ENCODE measurements around the gene GRPEL1. TPM values are rescaled to one million over a fixed set of nuclear protein-coding genes. Genes with fewer than 3 reads are reported as not detected.

Gene GRPEL1
- total and polyA plus RNA-seq, 2 of the 8 experiments (the other 6 are each of a cell fraction or from before 2014, with no cell fraction given), result 13.5 to 39.9 TPM

DNA sequence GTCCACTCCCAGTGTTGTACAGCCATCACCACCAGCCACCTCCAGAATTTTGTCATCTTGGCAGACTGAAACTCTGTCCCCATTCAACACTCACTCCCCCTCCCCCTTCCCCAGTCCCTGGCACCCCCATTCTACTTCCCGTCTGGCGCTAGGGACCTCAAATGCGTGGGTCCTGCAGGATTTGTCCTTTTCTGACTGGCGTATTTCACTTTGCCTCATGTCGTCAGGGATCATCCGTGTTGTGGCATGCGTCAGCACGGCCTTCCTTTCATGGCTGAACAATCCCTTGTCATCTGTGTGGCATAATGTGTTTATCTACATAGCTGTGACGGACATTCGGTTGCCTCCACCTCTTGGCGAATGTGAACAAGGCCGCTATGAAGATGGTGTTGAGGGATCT, 19.2 kb downstream of the GRPEL1 start:
- H3K4me1 ChIP-seq (replicated peaks in 1 of 4; ENCODE audit: control insufficient read depth in 3 of 4, insufficient read depth in 4 of 4, low read length in 3 of 4), result peaks cover 0 to 13% (median 2%) of the 10 kb centered on the region in 4 experiments; a peak in 5 of 7 replicates
- no peak overlapping the region for H2BK12ac ChIP-seq (ENCODE audit: low read depth, low read length)
- peaks cover 0 to 10% (median 4%) of the 10 kb centered on the region in 4 experiments; a peak in 4 of 7 replicates for H3K27me3 ChIP-seq (replicated peaks in 1 of 4; ENCODE audit: control insufficient read depth in 3 of 4, extremely low read depth in 1 of 4, insufficient read depth in 3 of 4, low read length in 3 of 4)
- H4K91ac ChIP-seq (replicated peaks; ENCODE audit: insufficient read length, low read length), result no peak overlapping the region
- H3K4ac ChIP-seq (replicated peaks; ENCODE audit: insufficient read length, low read depth, low read length), result no peak overlapping the region
- H4K20me1 ChIP-seq (replicated peaks in 1 of 2; ENCODE audit: control insufficient read depth in 1 of 2, insufficient read depth in 2 of 2, low read length in 2 of 2), result peaks cover 7 to 34% of the 10 kb centered on the region in 2 experiments
- no peak overlapping the region for H4K8ac ChIP-seq (ENCODE audit: extremely low read depth, insufficient read depth, low read length)
- no peak overlapping the region for H3K56ac ChIP-seq (replicated peaks; ENCODE audit: insufficient read length, low read depth, low read length)
- H3K27ac ChIP-seq (ENCODE audit: low read depth, low read length), result no peak overlapping the region
- no peak overlapping the region for H2BK15ac ChIP-seq (ENCODE audit: low read length)
- H2AK5ac ChIP-seq (ENCODE audit: low read depth, low read length), result no peak overlapping the region
- H3K9me3 ChIP-seq (ENCODE audit: insufficient read depth in 2 of 2, low read depth in 1 of 2, low read length in 1 of 2), result no peaks in the 10 kb centered on the region
- no peak overlapping the region; the same call in 1 of the 2 replicates for H2BK5ac ChIP-seq (ENCODE audit: low read depth, low read length)
- no peaks in the 10 kb centered on the region for H3K36me3 ChIP-seq (ENCODE audit: control insufficient read depth in 2 of 4, insufficient read depth in 4 of 4, low read length in 3 of 4)
- H2BK120ac ChIP-seq (replicated peaks; ENCODE audit: low read depth, low read length), result no peak overlapping the region
- H3K23me2 ChIP-seq (ENCODE audit: low read depth, low read length), result peaks cover 6% of the 10 kb centered on the region; the same call in 1 of the 2 replicates
- TF ChIP-seq BACH1 (IDR thresholded peaks at IDR 0.05; ENCODE audit: low read length) (no peak), TAF7 (optimal IDR thresholded peaks at IDR 0.05; ENCODE audit: borderline replicate concordance, low read depth, low read length) (no peak), SUZ12 (IDR thresholded peaks at IDR 0.05; ENCODE audit: low read length) (no peak)
- no peak overlapping the region for H2BK20ac ChIP-seq (ENCODE audit: low read length)
- H3K4me3 ChIP-seq (ENCODE audit: extremely low read depth in 1 of 4, insufficient read depth in 2 of 4, low read depth in 3 of 4, low read length in 4 of 4), result no peak overlapping the region
- no peak overlapping the region for H3K4me2 ChIP-seq (ENCODE audit: insufficient read depth in 1 of 2, low read depth in 2 of 2, low read length in 2 of 2)
- WGBS, 2 experiments (ENCODE audit: extremely low coverage in 1 of 2, insufficient coverage in 1 of 2, insufficient read length in 1 of 2, insufficient replicate concordance in 2 of 2, low coverage in 1 of 2, low lambda C conversion rate in 2 of 2, missing lambda C conversion rate in 1 of 2), result 95% methylated on average over 12 of the region's 12 CpGs; no CpG with 5 or more reads in 1 of the 2 experiments
- H3K79me2 ChIP-seq (ENCODE audit: control insufficient read depth in 1 of 2, insufficient read depth in 2 of 2, low read length in 2 of 2), result peaks cover 3 to 49% of the 10 kb centered on the region in 2 experiments; a peak in 3 of 4 replicates
- no peak overlapping the region for H3K18ac ChIP-seq (ENCODE audit: extremely low read depth, low read length)
- H3K23ac ChIP-seq (ENCODE audit: insufficient read length), result no peak overlapping the region
- H3K14ac ChIP-seq (ENCODE audit: insufficient read length), result no peak overlapping the region
- peaks cover 47% of the 10 kb centered on the region for H3K79me1 ChIP-seq (ENCODE audit: low read depth, low read length)
- ChIA-PET POLR2A (ENCODE audit: partially characterized antibody) (interaction anchor here (1.3 kb wide), 1 partner anchor 19 kb away, joined by 5 read pairs; the partner anchor contains the start of gene GRPEL1), CTCF (ENCODE audit: partially characterized antibody) (interaction anchor here (0.8 to 9.7 kb wide), 2 partner anchors 18 to 21 kb away, joined by 4 to 108 read pairs; partner anchors contain the start of gene GRPEL1)
- no peak overlapping the region for H3K9ac ChIP-seq (replicated peaks in 1 of 4; ENCODE audit: extremely low read depth in 1 of 4, low read depth in 3 of 4, low read length in 3 of 4)
- DNase-seq (ENCODE audit: low read depth in 1 of 2, low spot score in 2 of 2) (no peak), FAIRE-seq (no peak)
- no peak overlapping the region for H2AFZ ChIP-seq (ENCODE audit: low read length)
- no peak overlapping the region for H4K5ac ChIP-seq (ENCODE audit: insufficient read length, low read depth, low read length)
